Activated CD8-positive, alpha-beta memory T cell treated with anti-CD3 and anti-CD28 coated beads for 1 hour (primary cell): Measurements from ENCODE around the gene ASXL3.

Experiments
- DNase-seq, 2 donors: peaks; one replicate each; pipeline ENCODE4 v3.0.0-alpha.2; 2020; ENCODE audit warnings: low read depth in 1 of 2; ENCODE audit errors: extremely low read depth in 1 of 2

Gene ASXL3

GRCh38 chr18:33712719-33713118 lies 134.7 kb downstream of the ASXL3 start:
- DNase-seq, result no peak

GRCh38 chr18:33716061-33716683 lies 138.2 kb downstream of the ASXL3 start:
- no peak for DNase-seq

DNA sequence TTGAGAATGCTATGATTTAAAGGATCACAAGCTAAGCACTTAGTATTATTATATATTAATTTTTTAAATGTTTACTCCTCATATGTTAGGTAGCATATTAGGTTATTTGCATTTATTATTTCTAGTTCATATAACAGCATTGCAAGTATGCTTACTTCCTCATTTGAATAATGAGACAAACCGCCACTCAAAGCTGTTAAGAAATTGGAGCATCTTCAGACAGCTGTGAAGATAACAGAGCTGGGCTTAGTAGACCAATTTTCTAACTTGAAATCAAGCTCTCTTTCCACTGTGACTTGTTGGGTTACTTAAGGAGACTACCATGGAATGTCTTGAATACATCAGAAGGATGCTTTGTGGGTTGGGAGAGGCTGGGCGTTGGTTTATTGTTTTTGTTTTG lies 139.3 kb downstream of the ASXL3 start:
- DNase-seq, result no peak

- no peak for DNase-seq
Measured at GRCh38 chr18:33720133-33720532, 142.1 kb downstream of the ASXL3 start.

DNA sequence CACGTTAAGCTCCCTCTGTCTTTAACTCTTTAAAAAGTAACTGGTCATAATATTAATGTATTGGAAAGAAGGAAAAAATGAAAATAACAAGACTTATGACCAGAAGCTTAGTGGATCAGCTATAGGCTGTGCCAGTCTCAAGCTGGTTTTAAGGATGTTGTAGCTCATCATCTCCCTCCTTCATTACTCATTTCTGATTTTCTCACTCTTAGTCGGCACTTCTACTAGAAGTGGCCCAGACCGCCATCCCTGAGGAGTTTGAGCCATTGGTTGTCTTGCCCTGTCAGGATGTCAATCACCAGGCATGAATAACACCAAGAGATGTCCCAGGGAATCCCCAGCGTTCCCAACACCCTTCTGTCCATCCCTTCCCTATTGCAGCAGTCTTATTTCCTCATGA lies 151.5 kb downstream of the ASXL3 start:
- no peak for DNase-seq

GRCh38 chr18:33733376-33733775 lies 155.4 kb downstream of the ASXL3 start:
- no peak for DNase-seq

GRCh38 chr18:33735428-33735827 lies 157.4 kb downstream of the ASXL3 start:
- no peak for DNase-seq

DNA sequence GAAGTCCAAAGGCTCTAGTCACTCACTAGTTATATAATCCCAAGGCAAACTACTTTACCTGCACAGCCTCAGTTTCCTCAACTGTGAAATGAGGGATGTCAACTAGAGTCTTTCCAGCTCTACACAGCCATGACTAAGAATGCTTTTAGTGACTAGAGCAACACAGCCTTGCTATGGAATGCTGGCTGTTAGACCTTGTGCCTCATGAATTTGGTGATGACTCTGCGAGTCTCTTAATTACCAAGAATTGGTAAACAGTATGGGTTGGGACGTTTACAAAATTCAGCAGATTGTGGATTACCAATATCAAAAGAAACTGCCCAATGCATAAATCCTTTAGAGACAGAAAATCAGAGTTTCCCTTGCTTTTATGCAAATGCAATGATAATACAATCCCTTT lies 163.7 kb downstream of the ASXL3 start:
- no peak for DNase-seq

- DNase-seq, result no peak
Measured at GRCh38 chr18:33744032-33744697, 166.1 kb downstream of the ASXL3 start.

GRCh38 chr18:33745151-33745795 lies 167.3 kb downstream of the ASXL3 start:
- DNase-seq, result no peak

DNA sequence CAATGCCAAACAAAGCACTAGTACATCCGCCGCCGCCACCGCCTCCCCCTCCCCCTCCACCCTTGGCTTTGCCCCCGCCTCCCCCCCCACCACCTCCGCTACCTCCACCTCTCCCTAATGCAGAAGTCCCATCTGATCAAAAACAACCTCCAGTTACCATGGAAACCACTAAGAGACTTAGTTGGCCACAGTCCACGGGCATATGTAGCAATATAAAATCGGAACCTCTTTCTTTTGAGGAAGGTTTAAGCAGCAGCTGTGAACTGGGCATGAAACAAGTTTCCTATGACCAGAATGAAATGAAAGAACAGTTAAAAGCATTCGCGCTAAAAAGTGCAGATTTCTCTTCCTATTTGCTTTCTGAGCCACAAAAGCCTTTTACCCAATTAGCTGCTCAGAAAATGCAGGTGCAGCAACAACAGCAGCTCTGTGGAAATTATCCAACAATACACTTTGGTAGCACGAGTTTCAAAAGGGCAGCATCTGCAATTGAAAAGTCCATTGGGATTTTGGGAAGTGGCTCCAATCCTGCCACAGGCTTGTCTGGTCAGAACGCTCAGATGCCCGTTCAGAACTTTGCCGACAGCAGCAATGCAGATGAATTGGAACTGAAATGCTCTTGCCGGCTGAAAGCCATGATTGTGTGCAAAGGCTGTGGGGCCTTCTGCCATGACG lies 168.0 kb downstream of the ASXL3 start:
- DNase-seq, result no peak

DNA sequence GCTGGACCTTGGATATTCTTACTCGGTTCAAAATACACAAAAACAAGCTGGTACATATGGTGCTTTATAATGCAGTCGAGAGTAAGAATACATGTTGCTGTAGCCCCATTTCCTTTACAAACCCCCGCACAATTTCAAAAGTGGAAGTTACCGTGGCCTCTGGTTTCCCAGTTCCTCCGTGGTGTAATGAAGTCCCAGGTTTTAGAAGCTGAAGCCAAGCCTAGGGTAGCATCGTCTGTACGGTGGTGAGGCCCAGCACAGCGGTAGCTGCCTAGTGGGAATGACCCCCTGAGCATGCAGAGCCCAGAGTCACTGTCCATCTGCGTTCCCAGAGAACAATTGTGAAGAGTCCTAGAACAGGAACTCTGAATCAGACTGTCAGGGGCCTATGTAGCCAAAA lies 171.8 kb downstream of the ASXL3 start:
- no peak for DNase-seq

DNA sequence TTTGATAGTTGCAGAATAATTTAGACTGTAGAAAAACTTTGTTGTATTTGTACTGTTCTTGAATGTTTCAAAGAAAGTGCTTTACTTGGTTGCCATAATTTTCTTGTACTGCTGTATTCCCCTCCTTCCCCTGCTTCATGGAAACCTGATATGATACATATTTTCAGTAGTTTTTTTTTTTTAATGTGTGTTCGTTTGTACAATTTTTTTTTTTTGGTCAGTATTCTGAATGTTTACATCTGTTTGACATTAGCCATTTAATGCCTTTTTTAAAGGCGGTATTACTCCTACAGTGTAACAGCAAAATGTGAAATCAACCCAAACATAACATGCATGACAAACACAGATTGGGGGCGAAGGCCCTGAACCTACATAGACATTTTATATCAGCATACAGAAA lies 172.3 kb downstream of the ASXL3 start:
- DNase-seq, result no peak

GRCh38 chr18:33751613-33752221 lies 173.7 kb downstream of the ASXL3 start:
- no peak for DNase-seq

DNA sequence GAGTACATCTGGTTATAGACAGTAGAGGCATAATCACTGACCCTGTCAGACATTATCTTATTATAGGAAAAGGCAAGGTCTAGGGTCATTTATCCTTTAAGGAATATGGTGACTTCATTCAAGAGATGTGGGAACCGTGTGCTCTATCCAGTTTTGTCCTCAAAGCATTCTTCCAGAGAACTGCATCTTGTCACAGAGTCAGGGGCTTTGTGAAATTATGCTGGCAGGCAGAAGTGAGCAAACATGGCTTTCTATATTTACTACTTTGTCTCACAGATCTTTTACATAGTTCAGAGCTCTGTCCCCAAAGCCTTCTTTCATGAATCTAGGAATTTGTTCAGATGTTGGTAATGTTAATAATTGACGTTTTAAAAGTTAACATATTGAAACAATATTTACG lies 177.4 kb downstream of the ASXL3 start:
- no peak for DNase-seq

DNA sequence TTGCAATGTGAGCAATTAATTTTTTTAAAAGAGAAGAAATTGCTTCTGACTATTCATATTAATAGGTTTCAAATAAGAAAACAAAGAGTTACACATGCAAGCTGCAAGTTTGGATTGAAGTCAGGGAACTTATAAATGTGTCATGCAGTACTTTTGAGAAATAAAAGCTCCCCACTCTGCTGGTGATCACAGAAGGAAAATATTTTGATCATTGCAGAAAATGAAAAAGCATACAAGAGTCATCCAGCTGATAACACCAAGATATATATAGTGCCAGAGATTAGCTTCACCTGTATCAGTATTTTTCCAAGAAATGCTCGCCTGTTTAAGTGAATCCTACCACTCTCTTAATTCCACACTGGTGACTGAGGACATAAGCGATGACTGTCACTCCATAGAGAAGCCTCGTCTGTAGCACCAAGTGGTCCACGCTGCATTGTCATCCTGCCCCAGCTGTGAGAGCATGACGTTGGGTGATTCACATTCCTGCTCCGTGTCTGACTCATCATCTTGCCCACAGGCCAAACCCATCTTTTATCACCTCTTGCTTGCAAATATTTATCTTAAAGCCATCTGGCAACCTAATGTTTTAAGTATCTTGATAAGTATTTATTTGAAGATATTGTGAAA lies 178.0 kb downstream of the ASXL3 start:
- DNase-seq, result no peak

GRCh38 chr18:33757037-33757436 lies 179.0 kb downstream of the ASXL3 start:
- no peak for DNase-seq

DNA sequence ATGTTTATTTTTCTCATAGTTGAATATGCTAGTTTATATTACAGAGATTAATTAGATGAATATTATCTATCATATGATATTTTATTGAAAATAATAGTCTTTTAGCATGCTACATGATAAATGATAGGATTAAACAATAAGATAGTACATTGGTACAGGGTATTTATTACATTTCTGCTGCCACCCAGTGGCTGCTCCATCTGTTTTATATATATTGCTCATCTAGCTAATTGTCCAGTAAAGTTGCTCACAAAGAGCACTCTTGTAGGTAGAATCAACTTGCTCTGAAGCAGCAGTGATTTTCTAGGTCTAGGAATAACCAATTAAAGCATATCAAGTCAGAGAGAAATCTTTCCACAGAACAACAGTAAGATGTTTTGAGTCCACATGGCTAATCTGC lies 183.3 kb downstream of the ASXL3 start:
- no peak for DNase-seq

DNA sequence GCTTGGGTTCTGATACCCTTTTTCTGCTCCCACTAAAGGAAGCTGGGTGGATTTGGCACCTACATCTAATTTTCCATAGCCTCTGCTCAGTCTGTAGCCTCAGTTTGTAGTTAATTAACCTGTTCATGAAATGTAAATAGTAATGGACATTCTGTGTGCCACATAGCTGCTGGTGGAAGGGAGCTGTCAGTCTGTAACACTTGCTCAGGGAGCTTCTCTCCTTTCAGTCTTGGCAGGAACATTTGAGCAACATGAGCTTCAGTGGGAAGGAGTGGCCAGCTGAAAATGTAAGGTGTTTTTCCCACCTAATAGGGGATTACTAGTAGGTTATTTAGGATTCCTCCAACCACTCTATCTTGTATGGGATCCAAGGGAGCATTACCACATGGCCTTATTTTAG lies 203.4 kb downstream of the ASXL3 start:
- DNase-seq, result no peak
